ENCODE results near the gene FN3K. TPM values are rescaled to one million over a fixed set of nuclear protein-coding genes. Genes with fewer than 3 reads are reported as not detected.

Gene FN3K
- total and polyA plus RNA-seq, 2 of the 13 experiments (the other 11 are each of a cell fraction or from before 2014, with no cell fraction given) = 3.5 to 12.2 TPM

DNA sequence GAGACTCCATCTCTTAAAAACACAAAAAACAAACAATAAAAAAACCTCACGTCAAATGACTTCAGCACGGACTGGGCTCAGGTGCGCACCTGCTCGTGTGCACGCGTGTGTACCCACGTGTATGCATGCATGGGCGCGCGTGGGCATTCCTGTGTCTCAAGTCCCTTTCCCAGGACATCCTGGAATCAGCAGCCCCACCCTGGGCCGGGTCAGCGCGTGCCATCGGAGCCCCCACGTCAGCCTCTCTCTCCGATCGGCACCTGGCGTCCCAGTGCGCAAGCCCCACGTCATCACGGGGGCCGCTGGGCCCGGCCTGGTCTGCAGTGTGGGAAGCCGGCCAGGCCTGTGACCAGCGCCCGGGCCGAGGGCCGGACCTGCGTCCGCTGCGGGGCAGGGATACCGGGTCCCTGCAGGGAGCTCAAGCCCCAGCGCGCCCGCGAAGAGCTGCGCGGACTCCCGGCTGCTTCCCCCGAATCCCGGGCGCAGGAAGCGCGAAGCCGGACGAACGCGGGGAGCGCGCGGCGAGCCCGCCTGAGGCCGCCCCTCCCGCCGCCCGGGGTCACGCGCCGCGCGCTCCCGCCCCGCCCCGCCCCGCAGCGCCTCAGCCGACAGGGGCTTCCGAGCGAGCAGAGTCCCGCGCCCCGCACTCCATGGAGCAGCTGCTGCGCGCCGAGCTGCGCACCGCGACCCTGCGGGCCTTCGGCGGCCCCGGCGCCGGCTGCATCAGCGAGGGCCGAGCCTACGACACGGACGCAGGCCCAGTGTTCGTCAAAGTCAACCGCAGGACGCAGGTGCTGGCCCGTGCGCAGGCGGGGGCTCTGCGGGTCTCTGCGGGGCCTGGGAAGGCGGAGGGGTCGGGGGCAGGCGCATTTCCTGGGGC, at the start of gene FN3K (continued):
- TF ChIP-seq ZNF224 (CRISPR knock-in tag; IDR thresholded peaks at IDR 0.05) = no peak
- no peak for TF ChIP-seq DPF2 (CRISPR knock-in tag; IDR thresholded peaks at IDR 0.05; ENCODE audit: borderline replicate concordance, low read depth)
- no peak; the same call in 1 of the 2 replicates for TF ChIP-seq THAP11 (CRISPR knock-in tag; IDR thresholded peaks at IDR 0.05)
- 0 out of 2 replicates have a peak, but pooled peaks have one; percentile 23 for TF ChIP-seq SMYD3 (CRISPR knock-in tag; IDR thresholded peaks at IDR 0.05)
- TF ChIP-seq, protein P1, sequence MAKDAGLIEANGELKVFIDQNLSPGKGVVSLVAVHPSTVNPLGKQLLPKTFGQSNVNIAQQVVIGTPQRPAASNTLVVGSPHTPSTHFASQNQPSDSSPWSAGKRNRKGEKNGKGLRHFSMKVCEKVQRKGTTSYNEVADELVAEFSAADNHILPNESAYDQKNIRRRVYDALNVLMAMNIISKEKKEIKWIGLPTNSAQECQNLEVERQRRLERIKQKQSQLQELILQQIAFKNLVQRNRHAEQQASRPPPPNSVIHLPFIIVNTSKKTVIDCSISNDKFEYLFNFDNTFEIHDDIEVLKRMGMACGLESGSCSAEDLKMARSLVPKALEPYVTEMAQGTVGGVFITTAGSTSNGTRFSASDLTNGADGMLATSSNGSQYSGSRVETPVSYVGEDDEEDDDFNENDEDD (CRISPR knock-in tag; IDR thresholded peaks at IDR 0.05; ENCODE audit: borderline replicate concordance) = peak; percentile 47; the same call in 1 of the 2 replicates
- TF ChIP-seq NR1H2 (CRISPR knock-in tag; IDR thresholded peaks at IDR 0.05; ENCODE audit: borderline replicate concordance, low read depth) = no peak
- TF ChIP-seq, protein P2, sequence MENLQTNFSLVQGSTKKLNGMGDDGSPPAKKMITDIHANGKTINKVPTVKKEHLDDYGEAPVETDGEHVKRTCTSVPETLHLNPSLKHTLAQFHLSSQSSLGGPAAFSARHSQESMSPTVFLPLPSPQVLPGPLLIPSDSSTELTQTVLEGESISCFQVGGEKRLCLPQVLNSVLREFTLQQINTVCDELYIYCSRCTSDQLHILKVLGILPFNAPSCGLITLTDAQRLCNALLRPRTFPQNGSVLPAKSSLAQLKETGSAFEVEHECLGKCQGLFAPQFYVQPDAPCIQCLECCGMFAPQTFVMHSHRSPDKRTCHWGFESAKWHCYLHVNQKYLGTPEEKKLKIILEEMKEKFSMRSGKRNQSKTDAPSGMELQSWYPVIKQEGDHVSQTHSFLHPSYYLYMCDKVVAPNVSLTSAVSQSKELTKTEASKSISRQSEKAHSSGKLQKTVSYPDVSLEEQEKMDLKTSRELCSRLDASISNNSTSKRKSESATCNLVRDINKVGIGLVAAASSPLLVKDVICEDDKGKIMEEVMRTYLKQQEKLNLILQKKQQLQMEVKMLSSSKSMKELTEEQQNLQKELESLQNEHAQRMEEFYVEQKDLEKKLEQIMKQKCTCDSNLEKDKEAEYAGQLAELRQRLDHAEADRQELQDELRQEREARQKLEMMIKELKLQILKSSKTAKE (CRISPR knock-in tag; IDR thresholded peaks at IDR 0.05; ENCODE audit: borderline replicate concordance) = no peak
- TF ChIP-seq, protein P3, sequence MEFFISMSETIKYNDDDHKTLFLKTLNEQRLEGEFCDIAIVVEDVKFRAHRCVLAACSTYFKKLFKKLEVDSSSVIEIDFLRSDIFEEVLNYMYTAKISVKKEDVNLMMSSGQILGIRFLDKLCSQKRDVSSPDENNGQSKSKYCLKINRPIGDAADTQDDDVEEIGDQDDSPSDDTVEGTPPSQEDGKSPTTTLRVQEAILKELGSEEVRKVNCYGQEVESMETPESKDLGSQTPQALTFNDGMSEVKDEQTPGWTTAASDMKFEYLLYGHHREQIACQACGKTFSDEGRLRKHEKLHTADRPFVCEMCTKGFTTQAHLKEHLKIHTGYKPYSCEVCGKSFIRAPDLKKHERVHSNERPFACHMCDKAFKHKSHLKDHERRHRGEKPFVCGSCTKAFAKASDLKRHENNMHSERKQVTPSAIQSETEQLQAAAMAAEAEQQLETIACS (CRISPR knock-in tag; IDR thresholded peaks at IDR 0.05) = peak; percentile 97
- TF ChIP-seq GZF1 (CRISPR knock-in tag; IDR thresholded peaks at IDR 0.05) = no peak
- TF ChIP-seq ZSCAN21 (CRISPR knock-in tag; IDR thresholded peaks at IDR 0.05; ENCODE audit: borderline replicate concordance) = no peak; the same call in 1 of the 2 replicates
- no peak for TF ChIP-seq ZNF570 (CRISPR knock-in tag; IDR thresholded peaks at IDR 0.05; ENCODE audit: borderline replicate concordance)
- no peak for TF ChIP-seq ZNF629 (CRISPR knock-in tag; conservative IDR thresholded peaks at IDR 0.05)
- TF ChIP-seq, protein P4, sequence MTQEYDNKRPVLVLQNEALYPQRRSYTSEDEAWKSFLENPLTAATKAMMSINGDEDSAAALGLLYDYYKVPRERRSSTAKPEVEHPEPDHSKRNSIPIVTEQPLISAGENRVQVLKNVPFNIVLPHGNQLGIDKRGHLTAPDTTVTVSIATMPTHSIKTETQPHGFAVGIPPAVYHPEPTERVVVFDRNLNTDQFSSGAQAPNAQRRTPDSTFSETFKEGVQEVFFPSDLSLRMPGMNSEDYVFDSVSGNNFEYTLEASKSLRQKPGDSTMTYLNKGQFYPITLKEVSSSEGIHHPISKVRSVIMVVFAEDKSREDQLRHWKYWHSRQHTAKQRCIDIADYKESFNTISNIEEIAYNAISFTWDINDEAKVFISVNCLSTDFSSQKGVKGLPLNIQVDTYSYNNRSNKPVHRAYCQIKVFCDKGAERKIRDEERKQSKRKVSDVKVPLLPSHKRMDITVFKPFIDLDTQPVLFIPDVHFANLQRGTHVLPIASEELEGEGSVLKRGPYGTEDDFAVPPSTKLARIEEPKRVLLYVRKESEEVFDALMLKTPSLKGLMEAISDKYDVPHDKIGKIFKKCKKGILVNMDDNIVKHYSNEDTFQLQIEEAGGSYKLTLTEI (CRISPR knock-in tag; conservative IDR thresholded peaks at IDR 0.05) = no peak
- no peak; the same call in 1 of the 2 replicates for TF ChIP-seq ZNF34 (CRISPR knock-in tag; IDR thresholded peaks at IDR 0.05; ENCODE audit: borderline replicate concordance)
- no peak; the same call in 1 of the 2 replicates for TF ChIP-seq ZNF761 (CRISPR knock-in tag; conservative IDR thresholded peaks at IDR 0.05)
- no peak for TF ChIP-seq ZKSCAN8 (CRISPR knock-in tag; IDR thresholded peaks at IDR 0.05; ENCODE audit: borderline replicate concordance)
- TF ChIP-seq CENPT (CRISPR knock-in tag; IDR thresholded peaks at IDR 0.05; ENCODE audit: low read depth) = no peak
- no peak for TF ChIP-seq SMAD9 (CRISPR knock-in tag; IDR thresholded peaks at IDR 0.05)
- TF ChIP-seq, protein P5, sequence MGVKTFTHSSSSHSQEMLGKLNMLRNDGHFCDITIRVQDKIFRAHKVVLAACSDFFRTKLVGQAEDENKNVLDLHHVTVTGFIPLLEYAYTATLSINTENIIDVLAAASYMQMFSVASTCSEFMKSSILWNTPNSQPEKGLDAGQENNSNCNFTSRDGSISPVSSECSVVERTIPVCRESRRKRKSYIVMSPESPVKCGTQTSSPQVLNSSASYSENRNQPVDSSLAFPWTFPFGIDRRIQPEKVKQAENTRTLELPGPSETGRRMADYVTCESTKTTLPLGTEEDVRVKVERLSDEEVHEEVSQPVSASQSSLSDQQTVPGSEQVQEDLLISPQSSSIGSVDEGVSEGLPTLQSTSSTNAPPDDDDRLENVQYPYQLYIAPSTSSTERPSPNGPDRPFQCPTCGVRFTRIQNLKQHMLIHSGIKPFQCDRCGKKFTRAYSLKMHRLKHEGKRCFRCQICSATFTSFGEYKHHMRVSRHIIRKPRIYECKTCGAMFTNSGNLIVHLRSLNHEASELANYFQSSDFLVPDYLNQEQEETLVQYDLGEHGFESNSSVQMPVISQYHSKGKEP (CRISPR knock-in tag; IDR thresholded peaks at IDR 0.05) = peak; percentile 75; the same call in 1 of the 2 replicates
